Renal pelvis (tissue), 12 donors: ENCODE data around the gene TRABD. TPM values are rescaled to one million over a fixed set of nuclear protein-coding genes. Genes with fewer than 3 reads are reported as not detected.
A peak's percentile ranks its signal among the peaks of the same experiment; 100 is the strongest.
"Not testable (repeated sequence)": the region's sequence is repeated elsewhere in the genome, so short reads cannot be mapped to it uniquely, and the experiment has no call there.

Source experiments
- DNase-seq: peaks from one replicate; pipeline ENCODE4 v3.0.0-alpha.2; 2013
- long read RNA-seq, 16 experiments: transcript quantifications; one replicate each; lab custom pipeline, GENCODE V29; 2026
- polyA plus RNA-seq, 3 donors: library from polyadenylated mRNA; unstranded; fragments of 120-200 nt; gene quantifications; one replicate each; pipeline ENCODE4 v1.2.1, GENCODE V29; 2013; ENCODE audit not compliant: insufficient read length in 3 of 3

TRABD gene
- 10 to 100 TPM; 27.2 to 33.9 (median 30.3) TPM for polyA plus RNA-seq
- long read RNA-seq, donor 1, transcript TRABD-202 (10 exons, 2,272 nt) = major isoform, 6 of 12 reads
- long read RNA-seq, donor 1, partial matches to known transcripts = 0 of 12 reads
- long read RNA-seq, donor 1, other reads (novel, unspliced or antisense) = 0 of 12 reads
- long read RNA-seq, donor 2, partial matches to known transcripts = 0 of 8 reads
- long read RNA-seq, donor 2, other reads (novel, unspliced or antisense) = 0 of 8 reads
- long read RNA-seq, donor 3, transcript TRABD-202 (10 exons, 2,272 nt) = major isoform, 7 of 13 reads
- long read RNA-seq, donor 3, partial matches to known transcripts = 0 of 13 reads
- long read RNA-seq, donor 3, other reads (novel, unspliced or antisense) = 0 of 13 reads
- long read RNA-seq, donor 4, partial matches to known transcripts = 0 of 24 reads
- long read RNA-seq, donor 4, other reads (novel, unspliced or antisense) = 12 of 24 reads
- long read RNA-seq, donor 5, transcript TRABD-202 (10 exons, 2,272 nt) = major isoform, 5 of 9 reads
- long read RNA-seq, donor 5, partial matches to known transcripts = 0 of 9 reads
- long read RNA-seq, donor 5, other reads (novel, unspliced or antisense) = 0 of 9 reads
- long read RNA-seq, donor 6, partial matches to known transcripts = 0 of 5 reads
- long read RNA-seq, donor 6, other reads (novel, unspliced or antisense) = 0 of 5 reads
- long read RNA-seq, donor 7, partial matches to known transcripts = 0 of 10 reads
- long read RNA-seq, donor 7, other reads (novel, unspliced or antisense) = 0 of 10 reads
- long read RNA-seq, donor 8, partial matches to known transcripts = 0 of 5 reads
- long read RNA-seq, donor 8, other reads (novel, unspliced or antisense) = 0 of 5 reads
- long read RNA-seq, donor 9, transcript TRABD-202 (10 exons, 2,272 nt) = major isoform, 7 of 20 reads
- long read RNA-seq, donor 9, partial matches to known transcripts = 0 of 20 reads
- long read RNA-seq, donor 9, other reads (novel, unspliced or antisense) = 7 of 20 reads
- long read RNA-seq, donor 10, partial matches to known transcripts = 0 of 7 reads
- long read RNA-seq, donor 10, other reads (novel, unspliced or antisense) = 0 of 7 reads
- long read RNA-seq, donor 11, partial matches to known transcripts = 22 of 28 reads
- long read RNA-seq, donor 11, other reads (novel, unspliced or antisense) = 0 of 28 reads
- long read RNA-seq, donor 12, partial matches to known transcripts = 0 of 14 reads
- long read RNA-seq, donor 12, other reads (novel, unspliced or antisense) = 5 of 14 reads
- long read RNA-seq, donor 13, partial matches to known transcripts = 0 of 4 reads
- long read RNA-seq, donor 13, other reads (novel, unspliced or antisense) = 0 of 4 reads
- long read RNA-seq, donor 14, transcript TRABD-202 (10 exons, 2,272 nt) = major isoform, 16 of 70 reads
- long read RNA-seq, donor 14, partial matches to known transcripts = 48 of 70 reads
- long read RNA-seq, donor 14, other reads (novel, unspliced or antisense) = 0 of 70 reads
- long read RNA-seq, donor 15, transcript TRABD-202 (10 exons, 2,272 nt) = major isoform, 8 of 17 reads
- long read RNA-seq, donor 15, partial matches to known transcripts = 0 of 17 reads
- long read RNA-seq, donor 15, other reads (novel, unspliced or antisense) = 6 of 17 reads
- long read RNA-seq, donor 16, transcript TRABD-202 (10 exons, 2,272 nt) = major isoform, 6 of 8 reads
- long read RNA-seq, donor 16, partial matches to known transcripts = 0 of 8 reads
- long read RNA-seq, donor 16, other reads (novel, unspliced or antisense) = 0 of 8 reads

GRCh38 chr22:50185375-50186087, at the start of gene TRABD:
Gene TRABD, plus strand, starts transcription at chr22:50185913. Its CDS starts 7,148 bp downstream, at chr22:50193061.
- peak; percentile 87 for DNase-seq

- DNase-seq = no peak
Measured at GRCh38 chr22:50136581-50137015, 49.1 kb upstream of the TRABD start.

GRCh38 chr22:50137277-50137676, 48.4 kb upstream of the TRABD start:
- DNase-seq = not testable (repeated sequence)

- no peak for DNase-seq
Measured at GRCh38 chr22:50138041-50138440, 47.7 kb upstream of the TRABD start.

- DNase-seq = no peak
Measured at GRCh38 chr22:50138988-50139387, 46.7 kb upstream of the TRABD start.

GRCh38 chr22:50139843-50140415, 45.8 kb upstream of the TRABD start:
- no peak for DNase-seq

GRCh38 chr22:50140615-50141014, 45.1 kb upstream of the TRABD start:
- DNase-seq = no peak

- no peak for DNase-seq
Measured at GRCh38 chr22:50141462-50141861, 44.3 kb upstream of the TRABD start.

GRCh38 chr22:50141891-50142363, 43.8 kb upstream of the TRABD start:
- no peak for DNase-seq

GRCh38 chr22:50143096-50143495, 42.6 kb upstream of the TRABD start:
- DNase-seq = no peak

- no peak for DNase-seq
Measured at GRCh38 chr22:50144005-50144614, 41.6 kb upstream of the TRABD start.

- DNase-seq = no peak
Measured at GRCh38 chr22:50145721-50146438, 39.8 kb upstream of the TRABD start.

- peak; percentile 60 for DNase-seq
Measured at GRCh38 chr22:50146439-50147238, 39.1 kb upstream of the TRABD start.

- not testable (repeated sequence) for DNase-seq
Measured at GRCh38 chr22:50147258-50148165, 38.2 kb upstream of the TRABD start.

- DNase-seq = no peak
Measured at GRCh38 chr22:50148166-50148500, 37.6 kb upstream of the TRABD start.

- DNase-seq = no peak
Measured at GRCh38 chr22:50148991-50149721, 36.6 kb upstream of the TRABD start.
